ENCODE results near the gene SPG21. TPM values are rescaled to one million over a fixed set of nuclear protein-coding genes. Genes with fewer than 3 reads are reported as not detected.
A peak's percentile ranks its signal among the peaks of the same experiment; 100 is the strongest.

The SPG21 gene
- total and polyA plus RNA-seq, 2 of the 4 experiments (the other 2 are of a cell fraction), result 59.9 to 60.8 TPM

DNA sequence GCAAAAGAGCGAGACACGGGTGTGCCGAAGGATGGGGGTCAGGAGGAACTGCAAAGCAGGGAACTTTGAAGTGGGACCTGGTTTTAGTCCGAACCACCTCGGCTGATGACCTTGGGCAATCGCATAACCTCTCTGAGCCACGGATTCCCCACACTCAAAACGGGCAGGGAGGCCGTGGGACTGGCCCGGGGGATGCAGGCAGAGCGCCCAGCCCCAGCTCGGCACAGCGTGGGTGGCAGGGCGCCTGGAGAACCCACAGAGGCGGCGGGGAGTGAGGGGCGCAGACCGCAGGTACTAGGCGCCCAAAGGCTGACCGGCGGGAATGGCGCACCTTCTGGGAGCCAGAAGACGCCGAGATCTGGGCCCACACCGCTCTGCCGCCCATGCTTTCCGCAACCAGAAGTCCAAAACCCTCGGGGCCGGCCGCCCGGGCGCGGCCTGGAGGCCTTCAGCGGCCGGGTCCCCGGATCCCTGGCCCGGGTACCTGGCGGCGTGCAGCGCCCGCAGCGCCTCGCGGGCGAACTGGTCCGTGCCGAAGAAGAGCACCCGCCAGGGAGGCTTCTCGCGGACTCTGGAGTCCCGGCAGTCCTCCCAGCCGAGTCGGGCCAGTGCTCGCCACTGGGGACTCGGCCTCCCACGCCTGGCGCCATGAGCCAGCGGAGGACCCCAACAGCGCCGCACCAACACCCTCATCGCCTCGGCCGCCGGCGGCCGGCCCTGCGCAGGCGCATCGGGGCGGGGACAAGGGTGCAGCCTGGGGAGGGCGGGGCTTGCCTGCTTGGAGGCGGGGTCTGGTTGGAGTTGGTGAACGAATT is 39.4 kb upstream of the SPG21 start, which contains the start of gene MTFMT:
Gene MTFMT (minus strand): TSS at position 719 of the 815 bp plus-strand sequence. CDS start 26 bp downstream, at position 693.
- no peak within 1 kb of the TSS; the same call in 1 of the 2 replicates for H4K91ac ChIP-seq (ENCODE audit: insufficient read depth, low read depth, low read length)
- peak within 1 kb of the TSS; percentile 19; the same call in 1 of the 2 replicates for H3K56ac ChIP-seq (ENCODE audit: extremely low read depth, insufficient read depth, low read length)
- BruUV-seq (replicated peaks), result no TSS peak
- DNase-seq (peak; percentile 68), ATAC-seq (ENCODE audit: low read depth) (peak; percentile 97)
- peak within 1 kb of the TSS; percentile 16 for H3K18ac ChIP-seq (ENCODE audit: low read depth, low read length)
- H3K23ac ChIP-seq (ENCODE audit: low read depth, low read length), result peak within 1 kb of the TSS; percentile 79; the same call in 1 of the 2 replicates
- peak within 1 kb of the TSS; percentile 100 for H3K4me2 ChIP-seq (ENCODE audit: low read depth, low read length)
- CTCF ChIA-PET, result no interaction called here
- H4K5ac ChIP-seq (ENCODE audit: low read depth, low read length), result peak within 1 kb of the TSS; percentile 84
- peak within 1 kb of the TSS; percentile 69; the same call in 1 of the 2 replicates for H3K4ac ChIP-seq (ENCODE audit: low read depth, low read length)
- peaks cover 2% of the 10 kb centered on the region; the same call in 1 of the 2 replicates for H3K4me1 ChIP-seq (ENCODE audit: control insufficient read depth, insufficient read depth, low read length)
- in situ Hi-C loops (cut with MboI; ENCODE audit: low sequenced_read_pairs), result no loop called here
- no peaks in the 10 kb centered on the region for H3K9me3 ChIP-seq (ENCODE audit: control insufficient read depth, insufficient read depth, low read length)
- 0 out of 2 replicates have a peak, but pooled peaks cover 8% of the 10 kb centered on the region for H4K20me1 ChIP-seq (ENCODE audit: insufficient read depth, low read length)
- 1% methylated on average over 35 of the region's 73 CpGs; no CpG with 5 or more reads in 1 of the 2 experiments for WGBS, 2 experiments (ENCODE audit: extremely low coverage in 2 of 2, insufficient read length in 1 of 2)
- H3K9ac ChIP-seq (ENCODE audit: low read depth, low read length), result peak within 1 kb of the TSS; percentile 80
- peak within 1 kb of the TSS; percentile 81 for H3K4me3 ChIP-seq (ENCODE audit: insufficient read depth, low read depth, low read length)
- H2AK9ac ChIP-seq (replicated peaks; ENCODE audit: low read depth, low read length, poor library complexity), result peak within 1 kb of the TSS; percentile 76
- POLR2A ChIA-PET (ENCODE audit: unreplicated experiment), result no interaction called here
- peak within 1 kb of the TSS; percentile 88 for H3K14ac ChIP-seq (replicated peaks; ENCODE audit: low read depth, low read length)
- H2AFZ ChIP-seq (replicated peaks; ENCODE audit: low read length, poor library complexity), result peak within 1 kb of the TSS; percentile 97
- H3K36me3 ChIP-seq (ENCODE audit: control insufficient read depth, insufficient read depth, low read length), result peaks cover 9% of the 10 kb centered on the region
- no peak for TF ChIP-seq USF2 (IDR thresholded peaks at IDR 0.05; ENCODE audit: low read depth, low read length)
- TF ChIP-seq MXI1 (IDR thresholded peaks at IDR 0.05; ENCODE audit: borderline replicate concordance, low read depth, low read length), result peak; percentile 35; the same call in 1 of the 2 replicates
- TF ChIP-seq CTCF (conservative IDR thresholded peaks at IDR 0.05; ENCODE audit: low read depth, low read length), result no peak
- TF ChIP-seq CEBPB (IDR thresholded peaks at IDR 0.05; ENCODE audit: low read depth, low read length), result no peak
- no peak for TF ChIP-seq BHLHE40 (IDR thresholded peaks at IDR 0.05; ENCODE audit: low read depth, low read length)
- TF ChIP-seq MAZ (IDR thresholded peaks at IDR 0.05; ENCODE audit: borderline replicate concordance, low read depth, low read length), result no peak; the same call in 1 of the 2 replicates
- no peak for TF ChIP-seq ELK1 (IDR thresholded peaks at IDR 0.05; ENCODE audit: borderline replicate concordance, low read depth, low read length)
- TF ChIP-seq POLR2A (IDR thresholded peaks at IDR 0.05; ENCODE audit: low read depth, low read length), result 0 out of 2 replicates have a peak, but pooled peaks have one; percentile 44
- no peak for TF ChIP-seq MAFK (IDR thresholded peaks at IDR 0.05; ENCODE audit: low read depth, low read length)
- TF ChIP-seq CHD1 (IDR thresholded peaks at IDR 0.05; ENCODE audit: low read depth, low read length), result no peak
- no peak for TF ChIP-seq RFX5 (IDR thresholded peaks at IDR 0.05; ENCODE audit: low read depth, low read length)
- no peaks in the 10 kb centered on the region for H3K27me3 ChIP-seq (ENCODE audit: control insufficient read depth, insufficient read depth, low read length)
- H2BK120ac ChIP-seq (ENCODE audit: low read depth, low read length), result no peak within 1 kb of the TSS
- peaks cover 8% of the 10 kb centered on the region; the same call in 1 of the 2 replicates for H3K9me1 ChIP-seq (ENCODE audit: insufficient read depth, low read length)
- H2AK5ac ChIP-seq (ENCODE audit: low read depth, low read length), result no peak within 1 kb of the TSS; the same call in 1 of the 2 replicates
- intact Hi-C loops (cut with micrococcal nuclease), result loop anchor here (5.0 kb wide), 1 partner anchor 187 kb away; the partner anchor contains the start of gene PLEKHO2
- H4K8ac ChIP-seq (ENCODE audit: low read depth in 2 of 2, low read length in 2 of 2), result peak within 1 kb of the TSS; percentile 42 to 72; a peak in 2 of 4 replicates
- no peak within 1 kb of the TSS for H2BK15ac ChIP-seq (ENCODE audit: low read depth, low read length)
- H2BK5ac ChIP-seq (ENCODE audit: low read depth, low read length, poor library complexity, severe bottlenecking), result peak within 1 kb of the TSS; percentile 57
- H3K27ac ChIP-seq (ENCODE audit: insufficient read depth, low read length), result peak within 1 kb of the TSS; percentile 66
- dilution Hi-C loops (cut with HindIII; ENCODE audit: low sequenced_read_pairs, unreplicated experiment), result no loop called here
- no peak within 1 kb of the TSS for H2BK20ac ChIP-seq (ENCODE audit: low read depth, low read length)
- H3K79me1 ChIP-seq (ENCODE audit: low read depth in 1 of 2, low read length in 2 of 2), result peaks cover 12 to 19% of the 10 kb centered on the region in 2 experiments; a peak in 3 of 4 replicates
